OCI-LY1 (cell line): Measurements from ENCODE around the gene TTC28.

Experiments
- H2AFZ ChIP-seq: fragments of 200-600 bp; sonication (generic), shearing (Covaris generic); 2 replicates; pipeline ENCODE4 v1.6.0; 2014; ENCODE audit warnings: antibody characterized with exemption, mild to moderate bottlenecking, low read length
- H3F3A ChIP-seq: fragments of 200-600 bp; sonication (generic), shearing (Covaris generic); 2 replicates; pipeline ENCODE4 v1.6.0; 2014; ENCODE audit warnings: mild to moderate bottlenecking, antibody characterized with exemption, low read length, moderate library complexity; ENCODE audit not compliant: insufficient read depth
- H3K27ac ChIP-seq: fragments of 200-600 bp; sonication (generic); 2 replicates; pipeline ENCODE4 v1.5.1; 2014; ENCODE audit warnings: low read length, mixed run types, mild to moderate bottlenecking, low read depth; ENCODE audit not compliant: poor library complexity, severe bottlenecking
- H3K27me3 ChIP-seq: fragments of 200-600 bp; sonication (generic); 2 replicates; pipeline ENCODE4 v1.6.0; 2014; ENCODE audit warnings: antibody characterized with exemption, mild to moderate bottlenecking, low read length, moderate library complexity; ENCODE audit not compliant: insufficient read depth
- H3K36me3 ChIP-seq: fragments of 200-600 bp; sonication (generic); 2 replicates; pipeline ENCODE4 v1.6.1; 2014; ENCODE audit warnings: mild to moderate bottlenecking, antibody characterized with exemption, low read length, moderate library complexity, mixed read lengths; ENCODE audit not compliant: insufficient read depth
- H3K4me1 ChIP-seq: fragments of 200-600 bp; sonication (generic); 2 replicates; pipeline ENCODE4 v1.5.1; 2014; ENCODE audit warnings: mild to moderate bottlenecking, low read length, moderate library complexity; ENCODE audit not compliant: insufficient read depth, severe bottlenecking
- H3K4me2 ChIP-seq: fragments of 200-600 bp; sonication (generic), shearing (Covaris generic); 2 replicates; pipeline ENCODE4 v1.6.1; 2014; ENCODE audit warnings: low read length
- H3K4me3 ChIP-seq: fragments of 200-600 bp; sonication (generic); 2 replicates; pipeline ENCODE4 v1.5.1; 2014; ENCODE audit warnings: low read length, low read depth, mild to moderate bottlenecking, mixed read lengths; ENCODE audit not compliant: poor library complexity, severe bottlenecking
- H3K79me2 ChIP-seq: fragments of 200-600 bp; shearing (Covaris generic); 2 replicates; pipeline ENCODE4 v1.6.1; 2016; ENCODE audit warnings: mixed run types, low read length, mixed read lengths; ENCODE audit not compliant: insufficient read depth
- H3K9ac ChIP-seq: fragments of 200-600 bp; sonication (generic), shearing (Covaris generic); 2 replicates; pipeline ENCODE4 v1.6.1; 2014; ENCODE audit warnings: mild to moderate bottlenecking, low read length, mixed read lengths
- H3K9me2 ChIP-seq: fragments of 200-600 bp; sonication (generic), shearing (Covaris generic); 2 replicates; pipeline ENCODE4 v1.6.1; 2014; ENCODE audit warnings: low read depth, mild to moderate bottlenecking, low read length, mixed read lengths
- H3K9me3 ChIP-seq: fragments of 200-600 bp; shearing (Covaris generic); 2 replicates; pipeline ENCODE4 v1.6.1; 2014; ENCODE audit warnings: low read length, mixed read lengths
- H4K20me1 ChIP-seq: fragments of 200-600 bp; sonication (generic), shearing (Covaris generic); 2 replicates; pipeline ENCODE4 v1.6.0; 2016; ENCODE audit warnings: mild to moderate bottlenecking, low read length; ENCODE audit not compliant: insufficient read depth
- EZH2 ChIP-seq: fragments of 200-600 bp; sonication (generic), shearing (Covaris generic); IDR thresholded peaks from 2 replicates; pipeline ENCODE4 v1.8.0; 2017; ENCODE audit warnings: borderline replicate concordance, mixed run types, mild to moderate bottlenecking, antibody characterized with exemption, low read length, moderate library complexity, mixed read lengths
- TF ChIP-seq, protein P1 (sequence below): fragments of 200-600 bp; sonication (generic), shearing (Covaris generic); IDR thresholded peaks from 2 replicates; pipeline ENCODE4 v1.5.1; 2017; ENCODE audit warnings: mild to moderate bottlenecking, antibody characterized with exemption, low read length, moderate library complexity, mixed read lengths

Gene TTC28

DNA sequence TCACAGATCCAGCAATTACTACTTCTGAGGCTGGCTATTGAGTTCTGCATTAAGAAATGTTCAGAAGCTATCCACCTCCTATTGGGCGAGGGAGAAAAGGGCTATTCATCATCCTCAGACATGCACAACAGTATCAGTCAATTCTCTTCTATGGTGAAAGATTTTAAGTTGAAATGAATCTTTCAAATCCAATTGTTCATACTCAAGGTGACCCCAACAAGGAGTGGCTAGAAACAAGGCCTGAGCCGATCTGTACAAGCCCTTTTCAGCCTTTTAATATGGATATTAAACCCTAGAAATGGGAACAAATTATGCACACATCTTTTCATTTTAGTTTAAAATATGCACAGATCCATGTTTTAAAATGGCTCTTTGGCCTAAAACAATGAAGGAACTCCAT lies 457.1 kb downstream of the TTC28 start:
- no peak overlapping the region for H3K4me2 ChIP-seq
- no peak overlapping the region for H2AFZ ChIP-seq
- no peaks in the 10 kb centered on the region for H4K20me1 ChIP-seq
- no peaks in the 10 kb centered on the region for H3K36me3 ChIP-seq
- no peaks in the 10 kb centered on the region for H3K9me3 ChIP-seq
- TF ChIP-seq, protein P1, sequence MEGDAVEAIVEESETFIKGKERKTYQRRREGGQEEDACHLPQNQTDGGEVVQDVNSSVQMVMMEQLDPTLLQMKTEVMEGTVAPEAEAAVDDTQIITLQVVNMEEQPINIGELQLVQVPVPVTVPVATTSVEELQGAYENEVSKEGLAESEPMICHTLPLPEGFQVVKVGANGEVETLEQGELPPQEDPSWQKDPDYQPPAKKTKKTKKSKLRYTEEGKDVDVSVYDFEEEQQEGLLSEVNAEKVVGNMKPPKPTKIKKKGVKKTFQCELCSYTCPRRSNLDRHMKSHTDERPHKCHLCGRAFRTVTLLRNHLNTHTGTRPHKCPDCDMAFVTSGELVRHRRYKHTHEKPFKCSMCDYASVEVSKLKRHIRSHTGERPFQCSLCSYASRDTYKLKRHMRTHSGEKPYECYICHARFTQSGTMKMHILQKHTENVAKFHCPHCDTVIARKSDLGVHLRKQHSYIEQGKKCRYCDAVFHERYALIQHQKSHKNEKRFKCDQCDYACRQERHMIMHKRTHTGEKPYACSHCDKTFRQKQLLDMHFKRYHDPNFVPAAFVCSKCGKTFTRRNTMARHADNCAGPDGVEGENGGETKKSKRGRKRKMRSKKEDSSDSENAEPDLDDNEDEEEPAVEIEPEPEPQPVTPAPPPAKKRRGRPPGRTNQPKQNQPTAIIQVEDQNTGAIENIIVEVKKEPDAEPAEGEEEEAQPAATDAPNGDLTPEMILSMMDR: no peak
- no peak for TF ChIP-seq EZH2
- H3F3A ChIP-seq: no peaks in the 10 kb centered on the region
- no peaks in the 10 kb centered on the region for H3K27me3 ChIP-seq
- H3K9ac ChIP-seq: no peak overlapping the region
- no peak overlapping the region for H3K27ac ChIP-seq
- H3K79me2 ChIP-seq: no peaks in the 10 kb centered on the region
- H3K4me1 ChIP-seq: no peaks in the 10 kb centered on the region
- no peak overlapping the region for H3K4me3 ChIP-seq
- no peaks in the 10 kb centered on the region for H3K9me2 ChIP-seq

DNA sequence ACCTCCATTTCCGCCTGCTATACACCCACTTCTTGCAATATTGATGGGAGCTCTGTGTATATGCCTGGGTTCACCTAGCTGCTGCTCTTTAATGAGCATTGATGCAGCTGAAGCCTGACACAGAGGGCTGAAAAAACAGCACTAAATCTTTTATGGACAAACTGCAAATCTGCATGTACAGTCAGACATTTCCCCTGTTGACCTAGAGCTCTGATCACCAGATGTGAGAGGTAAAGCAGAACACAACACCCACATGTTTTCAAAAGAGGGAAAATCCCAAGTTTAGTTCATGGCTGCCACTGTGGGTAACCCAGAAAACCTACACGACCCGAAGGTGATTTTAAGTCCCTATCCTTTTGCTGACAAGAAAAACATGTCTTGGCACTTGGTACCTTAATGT lies 457.6 kb downstream of the TTC28 start:
- Histone ChIP-seq H3K4me2 (no peak overlapping the region), H3K9ac (no peak overlapping the region), H3K9me2 (no peaks in the 10 kb centered on the region), H2AFZ (no peak overlapping the region), H3K9me3 (no peaks in the 10 kb centered on the region), H3K27me3 (no peaks in the 10 kb centered on the region), H3K27ac (no peak overlapping the region), H3F3A (no peaks in the 10 kb centered on the region), H3K4me1 (no peaks in the 10 kb centered on the region), H3K79me2 (no peaks in the 10 kb centered on the region), H3K4me3 (no peak overlapping the region), H3K36me3 (no peaks in the 10 kb centered on the region), H4K20me1 (no peaks in the 10 kb centered on the region)
- TF ChIP-seq, protein P1: no peak
- no peak for TF ChIP-seq EZH2

- Histone ChIP-seq H3K36me3 (no peaks in the 10 kb centered on the region), H3K4me1 (no peaks in the 10 kb centered on the region), H3K9ac (no peak overlapping the region), H3K27me3 (no peaks in the 10 kb centered on the region), H3K9me3 (no peaks in the 10 kb centered on the region), H3K9me2 (no peaks in the 10 kb centered on the region), H3K27ac (no peak overlapping the region), H4K20me1 (no peaks in the 10 kb centered on the region), H3K4me3 (no peak overlapping the region), H2AFZ (no peak overlapping the region), H3K79me2 (no peaks in the 10 kb centered on the region), H3F3A (no peaks in the 10 kb centered on the region), H3K4me2 (no peak overlapping the region)
- no peak for TF ChIP-seq EZH2
- TF ChIP-seq, protein P1: no peak
Measured at GRCh38 chr22:28220626-28221363, 458.8 kb downstream of the TTC28 start.
